CD4-positive, alpha-beta T cell treated with Interleukin-17A for 1 hour (primary cell): ENCODE data around the gene ADGRF4.

Source experiments
- DNase-seq: peaks from one replicate; pipeline ENCODE4 v3.0.0-alpha.2; 2020

ADGRF4 gene

GRCh38 chr6:47681201-47681990 is 17.0 kb upstream of the ADGRF4 start:
- DNase-seq, result no peak

- DNase-seq, result no peak
Observed at GRCh38 chr6:47686411-47686810, 12.0 kb upstream of the ADGRF4 start.

- no peak for DNase-seq
Observed at GRCh38 chr6:47687432-47687831, 10.9 kb upstream of the ADGRF4 start.

DNA sequence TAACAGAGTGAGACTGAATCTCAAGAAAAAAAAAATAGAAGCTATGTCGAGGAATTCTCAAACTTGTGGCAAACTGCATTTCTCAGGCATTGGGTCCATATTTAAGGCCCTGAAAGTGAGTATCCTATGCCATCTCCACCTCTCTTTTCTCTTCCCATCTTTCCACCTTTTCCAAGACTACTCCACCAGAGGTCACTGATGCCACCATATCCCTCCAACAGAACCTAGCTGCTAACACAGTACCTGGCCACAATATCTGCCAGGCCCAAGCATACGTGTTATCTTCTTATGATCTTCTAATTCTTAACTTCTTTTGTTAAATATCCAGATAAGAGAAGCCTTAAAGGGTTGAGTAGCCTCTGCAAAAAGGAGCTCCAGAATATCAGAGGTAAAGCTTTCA is 8.2 kb upstream of the ADGRF4 start:
- DNase-seq, result no peak

DNA sequence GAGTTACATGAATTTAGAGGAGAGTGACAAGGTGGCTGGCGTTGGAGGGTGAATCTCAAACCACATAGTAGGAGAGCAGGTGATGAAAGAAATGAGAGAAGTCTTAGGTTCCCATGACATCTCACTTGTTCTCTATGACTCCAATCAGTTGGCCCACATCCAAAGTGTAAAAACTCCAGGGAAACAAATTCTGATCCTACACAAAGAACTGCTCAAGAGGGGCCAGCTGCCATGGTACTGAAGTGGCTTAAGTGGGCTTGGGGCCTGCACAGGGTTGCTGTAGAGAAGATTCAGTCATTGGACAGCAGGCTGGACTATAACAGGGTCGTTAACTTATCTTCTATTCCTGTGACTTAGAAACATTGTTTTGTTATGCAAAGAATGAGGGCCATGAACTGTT is 7.6 kb upstream of the ADGRF4 start:
- DNase-seq, result no peak

DNA sequence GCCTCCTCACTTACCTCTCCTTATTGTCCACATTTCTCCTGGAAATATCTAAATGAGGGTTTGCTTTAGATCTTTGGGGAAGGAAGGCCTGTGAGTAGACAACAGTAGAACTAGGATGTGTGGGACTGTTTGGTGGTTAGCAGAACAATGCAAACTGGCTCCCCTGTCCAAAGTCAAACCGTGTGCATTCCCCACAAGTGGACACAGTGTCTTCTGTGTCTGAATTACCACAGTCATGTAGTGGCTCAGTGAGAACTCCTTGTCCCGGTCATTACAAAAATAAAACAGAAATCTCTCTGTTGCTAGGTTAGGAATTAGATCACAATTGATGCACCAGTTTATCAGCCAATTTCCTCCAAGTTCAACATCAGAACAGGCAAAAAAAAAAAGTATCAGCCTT is 455 bp upstream of the ADGRF4 start:
- no peak for DNase-seq

DNA sequence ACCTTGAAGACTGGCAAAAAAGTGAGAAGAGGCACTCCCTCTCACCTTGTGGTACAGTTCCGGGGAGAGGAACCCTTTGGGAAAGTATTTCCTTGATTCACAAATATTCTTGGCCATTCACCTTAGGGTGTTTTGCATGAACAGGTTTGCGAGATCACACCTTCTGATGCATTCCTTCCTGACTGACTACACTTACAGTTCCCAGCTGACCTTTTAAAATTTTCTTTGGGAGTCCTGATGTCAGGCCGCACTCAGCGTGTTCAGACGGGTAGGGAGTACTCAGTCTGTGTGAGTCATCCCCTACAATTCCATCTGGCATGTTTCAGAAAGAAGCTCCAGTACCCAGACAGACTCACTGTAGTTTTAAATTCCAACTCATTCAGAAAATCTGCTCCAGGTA is 1.7 kb downstream of the ADGRF4 start:
- no peak for DNase-seq

- DNase-seq, result no peak
Observed at GRCh38 chr6:47700596-47700995, 2.2 kb downstream of the ADGRF4 start.

DNA sequence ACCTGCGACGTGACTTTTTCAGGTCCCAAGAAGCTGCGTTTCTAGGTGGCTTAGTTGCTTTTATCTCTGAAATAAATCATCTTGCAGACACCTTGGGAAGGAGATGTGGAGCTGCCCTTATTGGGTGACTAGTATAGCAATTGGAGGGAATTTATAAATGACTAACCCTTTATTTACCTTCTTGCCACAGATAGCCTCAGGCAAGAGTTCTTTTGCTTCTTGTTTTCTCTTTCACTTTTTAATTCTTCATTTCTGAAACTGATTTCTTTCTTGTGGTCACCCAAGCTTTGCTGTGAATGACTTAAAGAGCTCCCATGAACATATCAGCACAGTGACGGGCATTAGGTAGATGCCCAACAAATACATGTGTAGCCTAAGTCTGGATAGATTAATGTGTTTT is 3.0 kb downstream of the ADGRF4 start:
- no peak for DNase-seq

GRCh38 chr6:47709160-47709559 is 10.8 kb downstream of the ADGRF4 start:
- no peak for DNase-seq

- no peak for DNase-seq
Observed at GRCh38 chr6:47710295-47710694, 11.9 kb downstream of the ADGRF4 start.

DNA sequence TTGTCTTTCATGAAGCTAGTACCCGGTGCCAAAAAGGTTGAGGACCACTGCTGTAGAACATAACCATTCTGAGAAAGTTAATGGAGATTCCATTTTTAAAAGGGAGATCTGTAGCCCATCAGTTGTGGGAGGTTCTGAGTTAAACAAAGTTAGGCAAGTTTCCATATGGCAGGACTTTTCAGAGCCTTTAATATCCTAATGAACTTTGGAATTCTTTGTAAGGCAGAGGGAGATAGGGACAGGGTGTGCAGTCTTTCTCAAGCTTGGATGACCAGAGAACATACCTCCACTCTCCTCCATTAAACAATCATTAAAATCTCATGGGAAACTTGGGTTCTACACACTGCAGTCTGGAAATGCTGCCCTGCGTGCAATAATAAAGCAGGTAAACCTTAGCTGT is 14.8 kb downstream of the ADGRF4 start:
- DNase-seq, result no peak

DNA sequence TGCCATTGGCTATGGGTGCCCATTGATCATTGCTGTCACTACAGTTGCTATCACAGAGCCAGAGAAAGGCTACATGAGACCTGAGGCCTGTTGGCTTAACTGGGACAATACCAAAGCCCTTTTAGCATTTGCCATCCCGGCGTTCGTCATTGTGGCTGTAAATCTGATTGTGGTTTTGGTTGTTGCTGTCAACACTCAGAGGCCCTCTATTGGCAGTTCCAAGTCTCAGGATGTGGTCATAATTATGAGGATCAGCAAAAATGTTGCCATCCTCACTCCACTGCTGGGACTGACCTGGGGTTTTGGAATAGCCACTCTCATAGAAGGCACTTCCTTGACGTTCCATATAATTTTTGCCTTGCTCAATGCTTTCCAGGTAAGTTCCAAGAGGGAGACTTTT is 16.4 kb downstream of the ADGRF4 start:
- no peak for DNase-seq

DNA sequence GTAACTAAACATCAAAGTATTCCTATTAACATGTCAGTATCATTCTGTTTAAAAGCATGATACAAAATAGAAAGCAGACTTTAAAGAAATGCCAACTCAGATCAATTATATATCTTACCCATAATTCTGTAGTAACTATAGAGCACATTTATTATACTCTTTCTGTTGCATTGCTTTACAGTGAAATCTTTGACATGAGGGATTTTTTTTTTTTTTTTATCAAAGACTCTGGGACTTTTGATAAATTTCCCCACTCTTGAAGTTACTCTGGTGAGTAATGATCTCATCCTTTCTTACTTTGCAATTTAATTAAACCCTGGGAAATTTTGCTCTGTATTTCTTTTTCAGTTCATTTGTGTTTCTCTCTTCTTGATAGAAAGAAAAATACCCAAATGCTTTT is 17.4 kb downstream of the ADGRF4 start:
- no peak for DNase-seq

DNA sequence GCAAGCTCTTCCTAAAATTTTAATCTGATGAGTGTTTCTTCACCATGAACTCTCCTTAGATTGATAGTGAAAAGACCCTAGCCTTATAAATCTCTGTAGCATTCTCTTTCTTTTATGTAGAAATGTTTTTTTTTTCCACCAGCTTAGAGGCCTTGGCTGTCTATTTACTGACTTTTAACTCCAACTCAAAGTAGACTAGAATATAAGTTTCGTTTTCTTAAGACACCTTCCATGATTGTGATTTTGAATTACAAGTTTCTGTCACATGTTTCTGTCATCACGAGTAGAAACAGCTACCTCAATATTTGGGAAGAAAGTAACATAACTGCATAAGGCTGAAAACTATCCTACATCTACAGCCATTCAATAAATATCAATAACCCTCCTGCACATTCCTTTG is 17.8 kb downstream of the ADGRF4 start:
- no peak for DNase-seq

DNA sequence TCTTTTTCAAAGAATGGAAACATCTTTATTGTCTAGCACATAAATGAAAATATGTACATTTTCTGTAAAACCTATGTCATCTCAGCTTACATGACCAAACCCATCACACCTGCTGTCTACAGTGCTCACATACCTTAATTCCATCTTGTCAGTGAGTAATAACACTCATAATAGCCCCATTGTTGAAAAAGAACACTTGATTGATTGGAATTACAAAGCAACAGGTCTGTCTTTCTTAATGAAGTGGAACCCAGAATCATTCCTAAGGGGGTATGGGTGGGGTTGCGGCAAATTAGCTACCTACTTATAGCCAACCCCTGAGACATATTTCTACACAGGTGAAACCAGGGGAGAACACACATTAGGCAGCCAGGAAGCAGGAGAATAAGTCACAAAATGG is 20.2 kb downstream of the ADGRF4 start:
- DNase-seq, result no peak

GRCh38 chr6:47721189-47721588 is 22.8 kb downstream of the ADGRF4 start:
- no peak for DNase-seq

GRCh38 chr6:47722194-47722593 is 23.8 kb downstream of the ADGRF4 start:
- DNase-seq, result no peak

GRCh38 chr6:47724300-47724699 is 25.9 kb downstream of the ADGRF4 start:
- DNase-seq, result no peak

- no peak for DNase-seq
Observed at GRCh38 chr6:47727391-47727790, 29.0 kb downstream of the ADGRF4 start.

- DNase-seq, result no peak
Observed at GRCh38 chr6:47729019-47729418, 30.6 kb downstream of the ADGRF4 start.

- no peak for DNase-seq
Observed at GRCh38 chr6:47729457-47729856, 31.1 kb downstream of the ADGRF4 start.

DNA sequence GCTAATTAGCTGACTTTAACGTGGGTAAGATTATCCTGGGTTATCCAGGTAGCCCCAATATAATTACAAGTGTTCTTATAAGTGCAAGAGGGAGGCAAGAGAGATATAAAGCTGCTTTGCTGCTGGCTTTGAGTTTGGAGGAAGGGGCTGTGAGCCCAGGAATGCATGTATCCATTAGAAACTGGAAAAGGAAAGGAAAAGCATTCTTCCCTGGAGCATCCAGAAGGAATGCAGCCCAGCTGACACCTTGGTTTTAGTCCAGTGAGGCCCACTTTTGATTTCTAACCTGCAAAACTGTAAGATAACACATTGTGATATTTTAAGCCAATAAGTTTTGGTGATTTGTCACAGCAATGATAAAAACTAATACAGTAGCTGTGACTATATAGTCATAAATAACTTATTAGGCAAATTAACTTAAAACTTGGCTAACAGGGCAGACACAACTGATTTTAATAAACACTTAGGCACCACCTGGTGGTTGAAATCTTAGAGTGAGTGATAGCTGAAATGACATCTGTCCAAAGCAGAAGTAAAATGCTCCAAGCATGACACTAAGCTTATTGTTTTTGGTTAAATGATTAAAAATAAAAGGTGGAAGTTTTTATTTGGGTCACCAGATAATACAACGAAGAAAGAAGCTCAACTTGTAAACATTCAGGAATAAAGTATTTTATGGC is 35.6 kb downstream of the ADGRF4 start:
- peak; percentile 27 for DNase-seq

- DNase-seq, result no peak
Observed at GRCh38 chr6:47734831-47735481, 36.6 kb downstream of the ADGRF4 start.
